NT2/D1 (cell line): Measurements from ENCODE around the gene RASL10A.

Experiments used
- DNase-seq: peaks from one replicate; pipeline ENCODE4 v3.0.0-alpha.2; 2011; ENCODE audit warnings: low read depth, low spot score
- H3K27me3 ChIP-seq: 2 replicates; pipeline ENCODE4 v1.6.0; 2011; ENCODE audit warnings: mild to moderate bottlenecking; ENCODE audit not compliant: insufficient read length, insufficient read depth
- H3K36me3 ChIP-seq: 2 replicates; pipeline ENCODE4 v1.6.1; 2011; ENCODE audit warnings: mild to moderate bottlenecking, low read length, mixed read lengths; ENCODE audit not compliant: insufficient read depth, insufficient read length
- H3K4me1 ChIP-seq: 2 replicates; pipeline ENCODE4 v1.5.1; 2011; ENCODE audit not compliant: insufficient read depth, insufficient read length
- H3K4me3 ChIP-seq: 2 replicates; pipeline ENCODE4 v1.5.1; 2011; ENCODE audit warnings: low read depth; ENCODE audit not compliant: insufficient read length
- H3K9ac ChIP-seq: 2 replicates; pipeline ENCODE4 v1.6.0; 2011; ENCODE audit warnings: low read depth; ENCODE audit not compliant: insufficient read length
- H3K9me3 ChIP-seq: 2 replicates; pipeline ENCODE4 v1.5.1; 2011; ENCODE audit warnings: mild to moderate bottlenecking, low read length; ENCODE audit not compliant: insufficient read depth
- SUZ12 ChIP-seq: IDR thresholded peaks from 2 replicates; pipeline ENCODE4 v1.6.1; 2011; ENCODE audit not compliant: insufficient read length, insufficient read depth; ENCODE audit errors: extremely low read depth
- YY1 ChIP-seq: IDR thresholded peaks from 2 replicates; pipeline ENCODE4 v1.6.1; 2011; ENCODE audit not compliant: insufficient read length, insufficient read depth
- ZNF274 ChIP-seq: IDR thresholded peaks from 2 replicates; pipeline ENCODE4 v1.6.1; 2011; ENCODE audit warnings: mild to moderate bottlenecking, low read depth, low read length

RASL10A gene

DNA sequence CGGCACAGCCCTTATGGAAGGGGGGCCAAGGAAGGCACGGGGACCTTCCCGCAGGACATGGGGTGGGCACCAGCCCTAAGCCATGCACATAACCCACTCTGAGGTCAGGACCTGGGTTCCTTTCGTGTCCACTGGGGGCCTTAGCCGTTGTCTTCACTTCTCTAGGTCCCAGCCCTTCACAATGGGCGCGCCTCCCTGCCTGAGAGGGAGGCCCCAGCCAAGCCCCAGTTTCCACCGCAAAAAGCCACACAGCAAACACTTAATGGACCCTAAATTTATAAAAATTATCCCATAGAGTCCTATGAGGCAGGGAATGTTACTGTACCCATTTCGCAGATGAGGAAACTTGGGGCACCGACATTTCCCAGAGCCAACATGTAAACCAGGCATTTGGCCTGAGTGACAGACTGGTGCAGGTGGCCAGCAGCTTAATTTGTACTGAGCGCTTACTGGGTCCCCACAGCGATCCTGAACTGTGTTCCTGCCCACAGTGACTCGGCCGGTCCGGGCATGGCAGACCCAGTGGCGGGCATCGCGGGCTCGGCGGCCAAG lies 7.8 kb downstream of the RASL10A start:
- DNase-seq: no peak
- no peak for TF ChIP-seq YY1
- TF ChIP-seq ZNF274: no peak
- no peak for TF ChIP-seq SUZ12
- Histone ChIP-seq H3K4me3 (peak overlapping the region; percentile 58), H3K27me3 (no peaks in the 10 kb centered on the region), H3K9me3 (no peaks in the 10 kb centered on the region), H3K9ac (peak overlapping the region; percentile 72), H3K4me1 (peaks cover 25% of the 10 kb centered on the region), H3K36me3 (peaks cover 23% of the 10 kb centered on the region)

- H3K4me1 ChIP-seq: peaks cover 25% of the 10 kb centered on the region
- H3K9ac ChIP-seq: peak overlapping the region; percentile 77
- H3K9me3 ChIP-seq: no peaks in the 10 kb centered on the region
- DNase-seq: peak; percentile 49
- peak overlapping the region; percentile 58 for H3K4me3 ChIP-seq
- no peak for TF ChIP-seq ZNF274
- no peak for TF ChIP-seq SUZ12
- no peak for TF ChIP-seq YY1
- H3K27me3 ChIP-seq: no peaks in the 10 kb centered on the region
- H3K36me3 ChIP-seq: peaks cover 17% of the 10 kb centered on the region
These were observed 8.5 kb downstream of the RASL10A start for GRCh38 chr22:29306835-29307595.

DNA sequence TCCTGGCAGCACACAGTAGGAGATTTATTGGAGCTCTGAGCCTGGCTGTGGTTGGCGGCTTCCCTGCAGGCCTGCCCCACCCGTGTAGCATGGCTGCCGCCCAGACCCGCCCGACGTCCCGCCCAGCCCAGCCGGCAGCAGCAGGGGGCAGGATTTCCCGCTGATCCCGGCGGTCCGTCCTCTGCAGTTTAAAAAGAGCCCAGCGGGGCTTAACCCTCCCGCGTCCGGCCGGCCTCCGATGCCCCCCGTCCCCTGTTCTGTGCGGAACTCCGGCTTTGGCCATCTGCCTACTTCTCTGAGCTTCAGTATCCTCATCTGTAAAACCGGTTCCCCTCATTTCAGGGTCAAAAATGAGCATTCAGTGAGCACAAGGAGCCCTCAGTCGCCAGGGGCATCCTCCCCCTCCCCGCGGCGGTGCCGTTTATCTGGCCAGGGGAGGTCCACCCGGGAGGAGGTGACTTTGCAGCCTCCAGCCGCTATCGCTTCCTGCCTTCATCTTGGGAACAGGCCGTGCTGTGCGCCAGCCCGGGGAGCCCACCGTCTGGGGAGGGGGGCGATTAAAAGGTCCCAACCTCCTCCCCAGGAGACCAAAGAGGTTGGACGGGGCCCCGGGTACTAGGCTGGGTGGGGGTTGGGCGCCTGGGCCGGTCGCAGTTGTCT lies 9.2 kb downstream of the RASL10A start, which contains the start of gene GAS2L1:
GAS2L1 (plus strand) TSS at position 476 of the 660 bp plus-strand sequence. CDS start 1,456 bp downstream, outside the sequence.
- TF ChIP-seq YY1: no peak
- no peak for TF ChIP-seq ZNF274
- no peak for TF ChIP-seq SUZ12
- H3K9me3 ChIP-seq: no peaks in the 10 kb centered on the region
- peaks cover 21% of the 10 kb centered on the region for H3K4me1 ChIP-seq
- H3K36me3 ChIP-seq: peaks cover 13% of the 10 kb centered on the region
- H3K9ac ChIP-seq: peak within 1 kb of the TSS; percentile 77
- H3K4me3 ChIP-seq: peak within 1 kb of the TSS; percentile 58
- no peaks in the 10 kb centered on the region for H3K27me3 ChIP-seq
- no peak for DNase-seq

DNA sequence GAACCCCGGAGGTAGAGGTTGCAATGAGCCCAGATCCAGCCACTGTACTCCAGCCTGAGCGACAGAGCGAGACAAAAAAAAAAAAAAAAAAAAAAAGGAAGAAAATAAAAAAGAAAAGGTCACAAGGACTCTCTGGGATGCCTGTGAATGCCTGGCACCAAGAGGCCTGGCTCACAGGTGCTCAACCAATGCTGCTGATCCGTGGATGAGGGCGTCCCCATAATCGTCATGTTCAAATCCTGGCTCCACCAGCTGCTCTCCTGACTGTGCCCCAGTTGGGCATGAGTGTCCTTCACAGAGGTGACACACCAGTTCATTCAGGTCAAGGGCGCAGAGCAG lies 9.7 kb downstream of the RASL10A start:
- no peak for DNase-seq
- peak overlapping the region; percentile 70 for H3K9ac ChIP-seq
- H3K4me1 ChIP-seq: peaks cover 21% of the 10 kb centered on the region

DNA sequence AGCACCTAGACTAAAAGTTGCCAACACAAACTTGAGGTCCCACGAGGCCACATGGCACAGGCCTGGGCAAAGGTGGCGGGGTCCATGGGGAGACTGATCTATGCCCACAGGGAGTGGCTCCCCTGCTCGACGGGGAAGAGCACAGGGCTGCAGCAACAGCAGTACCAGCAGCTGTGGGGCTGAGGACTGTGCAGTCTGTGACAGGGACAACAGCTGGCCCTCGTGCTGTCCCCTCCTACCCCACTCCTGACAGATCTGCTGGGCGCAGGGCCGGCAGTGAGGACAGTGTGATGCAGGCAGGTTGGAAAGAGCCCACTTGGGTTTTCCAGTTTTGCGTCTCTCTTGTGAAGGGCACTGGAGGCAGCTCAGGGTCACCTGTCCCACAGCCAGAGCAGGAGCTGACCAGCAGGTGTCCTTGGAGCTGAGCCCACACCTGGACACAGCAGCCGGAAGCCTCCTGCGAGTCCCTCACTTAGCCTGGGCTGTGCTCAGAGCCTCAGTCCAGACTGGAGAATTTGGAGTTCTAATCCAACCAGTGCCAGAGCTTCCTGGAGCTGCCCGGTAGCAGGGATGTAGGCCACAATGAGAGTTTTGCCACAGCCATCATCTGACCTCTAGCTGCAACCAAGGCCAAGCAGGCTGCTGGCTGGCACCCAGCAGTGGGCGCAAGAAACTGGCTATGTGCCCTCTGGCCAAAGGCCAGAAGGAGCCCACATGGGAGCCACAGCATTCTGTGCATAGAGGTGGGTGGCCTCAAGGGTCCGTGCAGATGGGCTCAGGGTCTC lies 12.6 kb downstream of the RASL10A start:
- H3K27me3 ChIP-seq: no peaks in the 10 kb centered on the region
- no peak for TF ChIP-seq ZNF274
- TF ChIP-seq YY1: no peak
- no peak for TF ChIP-seq SUZ12
- DNase-seq: no peak
- no peak overlapping the region for H3K4me3 ChIP-seq
- no peak overlapping the region for H3K9ac ChIP-seq
- no peaks in the 10 kb centered on the region for H3K9me3 ChIP-seq
- peaks cover 8% of the 10 kb centered on the region for H3K4me1 ChIP-seq
- H3K36me3 ChIP-seq: peaks cover 25% of the 10 kb centered on the region

More for the DNA sequence above, 9.7 kb downstream of the RASL10A start:
- H3K36me3 ChIP-seq: peaks cover 13% of the 10 kb centered on the region
- no peaks in the 10 kb centered on the region for H3K9me3 ChIP-seq
- no peak for TF ChIP-seq SUZ12
- H3K27me3 ChIP-seq: no peaks in the 10 kb centered on the region
- H3K4me3 ChIP-seq: no peak overlapping the region

DNA sequence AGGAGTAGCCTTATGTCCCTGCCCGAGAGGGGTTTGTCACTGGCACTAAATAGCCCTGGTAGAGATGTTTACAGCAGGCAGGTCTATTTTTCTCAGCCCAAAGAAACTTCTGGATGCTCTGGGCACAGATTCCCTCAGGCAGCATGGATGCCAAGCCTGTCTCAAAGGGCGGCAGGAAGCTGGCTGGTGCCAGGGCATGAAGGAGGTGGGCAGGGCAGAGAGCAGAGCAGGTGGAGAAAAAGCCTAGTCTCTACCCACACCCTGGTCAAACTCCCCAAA lies 13.2 kb downstream of the RASL10A start:
- Histone ChIP-seq H3K36me3 (peaks cover 31% of the 10 kb centered on the region), H3K27me3 (no peaks in the 10 kb centered on the region), H3K4me1 (peaks cover 8% of the 10 kb centered on the region), H3K4me3 (no peak overlapping the region), H3K9me3 (no peaks in the 10 kb centered on the region), H3K9ac (no peak overlapping the region)
- TF ChIP-seq ZNF274: no peak
- TF ChIP-seq YY1: no peak
- TF ChIP-seq SUZ12: no peak
- DNase-seq: no peak
